HG02943 (cell line): Measurements from ENCODE around the gene ABCC3.
"Not testable (repeated sequence)": the region's sequence is repeated elsewhere in the genome, so short reads cannot be mapped to it uniquely, and the experiment has no call there.

Experiments
- ATAC-seq: cut with Tn5 transposase; IDR thresholded peaks from one replicate; pipeline ENCODE4 v1.9.1; 2021; ENCODE audit warnings: mild to moderate bottlenecking, low read depth, moderate library complexity; ENCODE audit not compliant: unreplicated experiment

ABCC3 gene

DNA sequence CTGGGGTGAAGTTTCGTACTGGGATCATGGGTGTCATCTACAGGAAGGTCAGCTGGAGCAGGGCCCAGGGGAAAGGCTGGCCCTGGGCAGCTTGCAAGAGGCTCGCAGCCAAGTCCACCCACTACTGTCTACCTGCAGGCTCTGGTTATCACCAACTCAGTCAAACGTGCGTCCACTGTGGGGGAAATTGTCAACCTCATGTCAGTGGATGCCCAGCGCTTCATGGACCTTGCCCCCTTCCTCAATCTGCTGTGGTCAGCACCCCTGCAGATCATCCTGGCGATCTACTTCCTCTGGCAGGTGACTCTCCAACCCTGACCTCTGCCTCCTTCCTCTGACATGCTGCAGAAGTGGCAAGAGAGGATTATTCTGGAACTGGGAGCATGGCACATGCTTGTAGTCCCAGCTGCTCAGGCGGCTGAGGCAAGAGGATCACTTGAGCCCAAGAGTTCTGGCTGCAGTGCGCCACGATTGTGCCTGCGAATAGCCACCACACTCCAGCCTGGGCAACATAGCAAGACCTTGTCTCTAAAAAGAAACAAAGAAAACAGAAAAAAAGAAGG lies 29.2 kb downstream of the ABCC3 start:
- no peak for ATAC-seq

DNA sequence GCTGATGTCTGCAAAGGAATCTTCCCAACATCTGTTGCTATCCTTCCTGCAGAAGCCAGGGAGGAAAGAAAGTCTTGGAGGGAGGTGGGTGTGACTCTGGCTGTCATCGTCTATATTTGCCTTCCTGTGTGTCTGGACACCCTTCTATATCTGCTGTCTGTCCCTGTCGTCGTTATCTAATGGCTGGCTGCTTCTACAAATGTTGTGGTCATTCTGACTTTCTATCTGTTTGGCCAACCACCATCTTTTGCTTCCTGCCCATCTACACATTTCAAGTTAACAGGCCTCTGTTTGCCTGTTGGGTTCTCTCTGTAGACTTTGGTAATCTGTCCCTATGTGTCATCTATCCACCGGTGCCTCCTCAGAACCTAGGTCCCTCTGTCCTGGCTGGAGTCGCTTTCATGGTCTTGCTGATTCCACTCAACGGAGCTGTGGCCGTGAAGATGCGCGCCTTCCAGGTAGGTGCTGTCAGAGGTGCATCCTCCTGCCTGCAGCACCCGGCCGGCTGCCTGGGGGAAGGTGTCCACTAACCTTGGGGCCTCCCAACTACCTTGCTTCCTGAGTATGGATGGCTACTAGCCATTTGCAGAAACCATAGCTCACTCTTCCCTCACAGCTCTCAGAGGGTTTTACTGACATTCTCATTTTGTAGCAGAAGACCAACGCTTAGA lies 30.2 kb downstream of the ABCC3 start:
- no peak for ATAC-seq

- ATAC-seq, result no peak
Observed at GRCh38 chr17:50665838-50666237, 31.2 kb downstream of the ABCC3 start.

DNA sequence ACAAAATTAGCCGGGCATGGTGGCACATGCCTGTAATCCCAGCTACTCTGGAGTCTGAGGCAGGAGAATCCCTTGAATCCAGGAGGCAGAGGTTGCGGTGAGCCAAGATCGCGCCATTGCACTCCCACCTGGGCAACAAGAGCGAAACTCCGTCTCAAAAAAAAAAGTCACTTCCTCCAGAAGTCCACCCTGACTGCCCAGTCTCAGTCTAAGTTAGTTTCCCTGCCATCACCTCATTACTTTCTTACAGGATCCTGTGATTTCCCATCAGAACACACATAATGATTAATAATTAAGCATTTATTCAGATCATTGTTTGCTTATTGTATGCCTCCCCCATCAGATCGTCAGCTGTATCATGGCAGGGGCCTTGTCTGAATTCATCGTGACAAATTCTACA lies 31.6 kb downstream of the ABCC3 start:
- no peak for ATAC-seq

GRCh38 chr17:50667259-50668024 lies 32.8 kb downstream of the ABCC3 start:
- no peak for ATAC-seq

DNA sequence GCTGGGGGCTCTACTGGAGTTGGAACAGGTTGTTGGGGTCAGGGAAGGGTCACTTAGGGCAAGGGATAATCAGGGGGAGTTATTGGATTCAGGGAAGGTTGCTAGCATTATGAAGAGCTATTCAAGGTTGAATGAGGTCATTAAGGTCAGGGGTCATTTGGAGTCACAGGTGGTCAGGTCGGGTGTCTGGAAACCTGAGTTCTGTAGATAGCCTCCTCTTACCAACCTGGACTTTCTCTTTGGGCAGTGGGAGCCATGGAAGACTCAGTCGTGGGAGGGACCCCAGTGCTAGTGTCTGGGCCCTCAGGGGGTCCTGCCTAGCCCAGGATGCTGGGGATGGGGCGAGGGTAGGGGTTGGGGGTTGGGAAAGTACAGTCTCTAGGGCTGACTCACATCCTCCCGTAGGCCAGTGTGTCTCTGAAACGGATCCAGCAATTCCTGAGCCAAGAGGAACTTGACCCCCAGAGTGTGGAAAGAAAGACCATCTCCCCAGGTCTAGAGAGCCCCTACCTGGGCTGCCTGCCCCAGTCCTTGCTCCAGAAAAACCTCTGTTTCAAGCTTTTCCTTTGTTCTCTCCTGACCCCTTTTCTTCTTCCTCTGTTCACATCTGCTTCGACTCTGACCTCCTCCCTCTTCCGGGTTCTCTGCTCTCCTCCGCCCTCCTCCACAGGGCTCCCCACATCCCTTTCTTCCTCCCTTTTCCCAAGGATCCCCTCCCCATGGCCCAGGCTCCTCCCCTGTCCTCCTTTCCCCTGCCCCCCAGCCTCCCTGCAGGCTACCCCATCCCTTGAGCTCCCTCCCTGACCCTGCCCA lies 33.5 kb downstream of the ABCC3 start:
- no peak for ATAC-seq

DNA sequence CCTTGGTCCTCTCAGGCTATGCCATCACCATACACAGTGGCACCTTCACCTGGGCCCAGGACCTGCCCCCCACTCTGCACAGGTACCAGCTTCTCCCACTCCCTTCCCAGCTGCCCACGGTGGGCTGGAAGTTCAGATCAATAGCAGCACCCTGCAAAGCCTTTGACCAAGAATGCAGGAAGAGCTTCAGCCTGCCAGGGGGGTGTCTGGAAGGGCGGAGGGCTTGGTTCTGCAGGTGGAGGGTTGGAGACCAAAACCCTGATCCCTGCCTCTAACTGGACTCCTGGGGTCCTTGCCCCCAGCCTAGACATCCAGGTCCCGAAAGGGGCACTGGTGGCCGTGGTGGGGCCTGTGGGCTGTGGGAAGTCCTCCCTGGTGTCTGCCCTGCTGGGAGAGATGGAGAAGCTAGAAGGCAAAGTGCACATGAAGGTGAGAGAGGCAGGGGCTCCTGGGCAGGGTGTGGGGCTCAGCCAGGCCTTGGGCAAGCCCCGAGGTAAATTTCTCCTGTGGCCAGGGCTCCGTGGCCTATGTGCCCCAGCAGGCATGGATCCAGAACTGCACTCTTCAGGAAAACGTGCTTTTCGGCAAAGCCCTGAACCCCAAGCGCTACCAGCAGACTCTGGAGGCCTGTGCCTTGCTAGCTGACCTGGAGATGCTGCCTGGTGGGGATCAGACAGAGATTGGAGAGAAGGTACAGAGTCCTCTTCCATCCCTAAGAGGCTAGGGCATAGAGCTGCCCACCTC lies 34.3 kb downstream of the ABCC3 start:
- no peak for ATAC-seq

DNA sequence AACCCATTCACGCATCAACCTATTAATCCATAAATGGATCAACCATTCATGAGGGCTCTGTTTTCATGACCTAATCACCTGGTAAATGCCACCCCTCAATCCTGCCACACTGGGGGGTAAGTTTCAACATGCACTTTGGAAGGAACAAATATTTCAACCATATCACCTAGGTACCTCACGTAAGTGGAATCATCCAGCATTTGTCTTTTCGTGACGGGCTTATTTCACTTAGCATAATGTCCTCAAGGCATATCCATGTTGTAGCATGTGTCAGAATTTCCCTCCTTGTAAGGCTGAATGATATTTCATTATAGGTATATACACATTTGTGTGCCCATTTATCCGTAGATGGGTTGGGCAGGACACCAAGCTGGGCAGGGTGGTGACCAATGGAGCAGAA lies 37.4 kb downstream of the ABCC3 start:
- ATAC-seq, result no peak

- ATAC-seq, result no peak
Observed at GRCh38 chr17:50672831-50673551, 38.3 kb downstream of the ABCC3 start.

GRCh38 chr17:50675190-50675589 lies 40.5 kb downstream of the ABCC3 start:
- no peak for ATAC-seq

DNA sequence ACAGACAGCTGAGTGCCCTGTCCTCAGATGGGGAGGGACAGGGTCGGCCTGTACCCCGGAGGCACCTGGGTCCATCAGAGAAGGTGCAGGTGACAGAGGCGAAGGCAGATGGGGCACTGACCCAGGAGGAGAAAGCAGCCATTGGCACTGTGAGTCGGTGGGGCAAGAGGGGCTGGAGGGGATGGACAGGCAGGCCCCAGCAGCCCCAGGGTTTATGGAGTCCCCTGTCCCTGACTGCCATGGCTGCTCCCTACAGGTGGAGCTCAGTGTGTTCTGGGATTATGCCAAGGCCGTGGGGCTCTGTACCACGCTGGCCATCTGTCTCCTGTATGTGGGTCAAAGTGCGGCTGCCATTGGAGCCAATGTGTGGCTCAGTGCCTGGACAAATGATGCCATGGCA lies 40.9 kb downstream of the ABCC3 start:
- no peak for ATAC-seq

DNA sequence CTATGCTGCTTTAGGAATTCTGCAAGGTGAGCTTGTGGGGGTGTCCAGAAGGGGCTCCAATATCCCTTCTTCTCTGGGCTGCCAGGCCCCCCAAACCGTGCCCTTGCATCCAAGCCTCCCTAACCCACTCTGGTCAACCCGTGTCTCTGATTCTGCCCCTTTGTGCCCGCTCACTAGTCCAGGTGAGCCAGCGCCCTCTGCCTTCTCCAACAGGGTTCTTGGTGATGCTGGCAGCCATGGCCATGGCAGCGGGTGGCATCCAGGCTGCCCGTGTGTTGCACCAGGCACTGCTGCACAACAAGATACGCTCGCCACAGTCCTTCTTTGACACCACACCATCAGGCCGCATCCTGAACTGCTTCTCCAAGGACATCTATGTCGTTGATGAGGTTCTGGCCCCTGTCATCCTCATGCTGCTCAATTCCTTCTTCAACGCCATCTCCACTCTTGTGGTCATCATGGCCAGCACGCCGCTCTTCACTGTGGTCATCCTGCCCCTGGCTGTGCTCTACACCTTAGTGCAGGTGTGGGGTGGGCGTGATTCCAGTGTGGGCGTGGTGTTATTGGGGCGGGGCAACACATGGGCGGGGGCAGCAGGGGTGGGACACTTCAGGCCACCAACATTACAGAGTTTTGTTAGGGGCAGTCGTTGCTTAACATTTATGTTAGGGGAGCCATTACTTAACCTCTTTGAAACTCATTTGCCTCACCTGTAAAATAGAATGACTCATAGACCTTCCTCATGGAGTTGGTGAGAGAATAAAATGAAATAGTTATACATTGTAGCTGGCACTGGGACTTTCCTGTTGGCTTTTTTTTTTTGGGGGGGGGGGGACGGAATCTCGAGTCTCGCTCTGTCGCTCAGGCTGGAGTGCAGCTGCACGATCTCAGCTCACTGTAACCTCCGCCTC lies 41.6 kb downstream of the ABCC3 start:
- no peak for ATAC-seq

DNA sequence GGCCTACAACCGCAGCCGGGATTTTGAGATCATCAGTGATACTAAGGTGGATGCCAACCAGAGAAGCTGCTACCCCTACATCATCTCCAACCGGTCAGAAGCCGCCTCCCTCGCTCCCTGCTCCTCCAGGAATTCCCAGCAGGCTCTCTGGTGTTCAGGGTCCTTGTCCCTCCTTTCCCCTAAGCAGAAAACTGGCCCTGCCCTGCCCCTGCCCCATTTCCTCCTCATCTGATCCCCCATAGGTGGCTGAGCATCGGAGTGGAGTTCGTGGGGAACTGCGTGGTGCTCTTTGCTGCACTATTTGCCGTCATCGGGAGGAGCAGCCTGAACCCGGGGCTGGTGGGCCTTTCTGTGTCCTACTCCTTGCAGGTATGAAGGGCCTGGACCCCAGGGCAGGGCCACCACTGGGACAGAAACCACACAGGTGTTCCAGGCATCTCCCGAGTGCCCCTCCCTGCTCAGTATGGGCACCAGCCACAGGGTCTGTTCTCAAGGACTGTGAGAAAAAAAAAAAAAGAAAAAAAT lies 43.2 kb downstream of the ABCC3 start:
- ATAC-seq, result no peak

DNA sequence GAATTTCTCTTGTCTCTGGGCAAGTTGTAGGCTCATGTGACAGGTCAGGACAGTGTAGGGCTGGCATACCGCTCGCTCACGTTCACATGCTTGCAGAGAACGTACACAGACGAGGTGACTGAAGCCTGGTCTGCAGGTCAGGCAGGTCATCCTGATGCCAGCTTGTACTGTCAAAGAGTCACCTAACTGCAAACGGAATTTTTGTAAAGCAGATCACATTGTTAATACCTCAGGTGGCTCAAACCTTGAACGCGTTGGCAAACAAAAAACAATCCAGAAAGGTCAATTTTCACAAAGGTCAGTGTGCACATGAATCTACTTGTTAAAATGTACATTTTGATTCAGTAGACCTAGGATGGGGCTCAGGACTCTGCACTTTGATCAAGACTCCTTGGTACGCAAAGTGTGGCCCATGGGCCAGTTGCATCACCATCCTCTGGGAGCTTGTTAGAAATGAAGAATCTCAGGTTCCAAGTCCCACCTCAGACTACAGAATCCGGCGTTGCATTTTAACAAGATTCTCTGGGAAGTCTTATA lies 44.4 kb downstream of the ABCC3 start:
- no peak for ATAC-seq

GRCh38 chr17:50680126-50680525 lies 45.4 kb downstream of the ABCC3 start:
- no peak for ATAC-seq

- ATAC-seq, result not testable (repeated sequence)
Observed at GRCh38 chr17:50680543-50681262, 46.0 kb downstream of the ABCC3 start.
